ENCODE results near the gene LDHAL6B.

GRCh38 chr15:59208613-59209249 lies 2.1 kb downstream of the LDHAL6B start:
- TF ChIP-seq CTCF (conservative IDR thresholded peaks at IDR 0.05; ENCODE audit: low read depth in 2 of 2), result no peak
- TF ChIP-seq EZH2 (IDR thresholded peaks at IDR 0.05; ENCODE audit: low read depth, unreplicated experiment), result no peak
- TF ChIP-seq ZNF114 (CRISPR knock-in tag; IDR thresholded peaks at IDR 0.05), result no peak
- no peak for TF ChIP-seq POLR2AphosphoS5 (IDR thresholded peaks at IDR 0.05; ENCODE audit: low read depth)
- no peak for TF ChIP-seq ZNF331 (CRISPR knock-in tag; IDR thresholded peaks at IDR 0.05; ENCODE audit: low read depth)
- TF ChIP-seq CREB1 (CRISPR knock-in tag; IDR thresholded peaks at IDR 0.05; ENCODE audit: low read depth), result no peak
- TF ChIP-seq REST (IDR thresholded peaks at IDR 0.05; ENCODE audit: unreplicated experiment), result no peak
- TF ChIP-seq NANOG (IDR thresholded peaks at IDR 0.05; ENCODE audit: borderline replicate concordance), result no peak
